ENCODE results near the gene ATXN7L3.
"Not testable (repeated sequence)": the region's sequence is repeated elsewhere in the genome, so short reads cannot be mapped to it uniquely, and the experiment has no call there.

Gene ATXN7L3

GRCh38 chr17:44174427-44174826, 25.3 kb downstream of the ATXN7L3 start:
- no peak for DNase-seq

GRCh38 chr17:44171931-44172455, 27.7 kb downstream of the ATXN7L3 start:
- no peak for DNase-seq

GRCh38 chr17:44170499-44171201, 29.0 kb downstream of the ATXN7L3 start, which contains the start of gene ASB16:
TSS of gene ASB16 (plus strand) at chr17:44170704. CDS start at chr17:44170790, 86 bp downstream.
- no peak for DNase-seq

GRCh38 chr17:44170135-44170498, 29.6 kb downstream of the ATXN7L3 start:
- DNase-seq: no peak

GRCh38 chr17:44167181-44167861, 32.4 kb downstream of the ATXN7L3 start:
- DNase-seq: no peak

GRCh38 chr17:44164476-44164875, 35.2 kb downstream of the ATXN7L3 start:
- DNase-seq: no peak

GRCh38 chr17:44159519-44160210, 40.0 kb downstream of the ATXN7L3 start:
- peak; percentile 20 to 56 for DNase-seq

GRCh38 chr17:44155488-44155887, 44.2 kb downstream of the ATXN7L3 start:
- DNase-seq: no peak

GRCh38 chr17:44152875-44153274, 46.8 kb downstream of the ATXN7L3 start:
- DNase-seq: no peak

GRCh38 chr17:44149750-44150329, 49.8 kb downstream of the ATXN7L3 start:
- no peak for DNase-seq

- not testable (repeated sequence) for DNase-seq
Measured at GRCh38 chr17:44149066-44149465, 50.6 kb downstream of the ATXN7L3 start.

GRCh38 chr17:44147812-44148211, 51.9 kb downstream of the ATXN7L3 start:
- no peak for DNase-seq

GRCh38 chr17:44146375-44147346, 53.0 kb downstream of the ATXN7L3 start:
- DNase-seq: no peak

- DNase-seq: no peak
Measured at GRCh38 chr17:44144966-44145739, 54.5 kb downstream of the ATXN7L3 start.

GRCh38 chr17:44143921-44144320, 55.8 kb downstream of the ATXN7L3 start:
- DNase-seq: not testable (repeated sequence)

All from CD4-positive, alpha-beta T cell treated with Interleukin-1 beta for 1 hour (primary cell).